NCI-H524 treated with DMSO at 0.1 percent for 48 hours (cell line): ENCODE results near the gene MAML2.

ENCODE experiments used
- DNase-seq: peaks from one replicate; lab custom pipeline; 2025; lab: John Stamatoyannopoulos, UW

Gene MAML2

DNA sequence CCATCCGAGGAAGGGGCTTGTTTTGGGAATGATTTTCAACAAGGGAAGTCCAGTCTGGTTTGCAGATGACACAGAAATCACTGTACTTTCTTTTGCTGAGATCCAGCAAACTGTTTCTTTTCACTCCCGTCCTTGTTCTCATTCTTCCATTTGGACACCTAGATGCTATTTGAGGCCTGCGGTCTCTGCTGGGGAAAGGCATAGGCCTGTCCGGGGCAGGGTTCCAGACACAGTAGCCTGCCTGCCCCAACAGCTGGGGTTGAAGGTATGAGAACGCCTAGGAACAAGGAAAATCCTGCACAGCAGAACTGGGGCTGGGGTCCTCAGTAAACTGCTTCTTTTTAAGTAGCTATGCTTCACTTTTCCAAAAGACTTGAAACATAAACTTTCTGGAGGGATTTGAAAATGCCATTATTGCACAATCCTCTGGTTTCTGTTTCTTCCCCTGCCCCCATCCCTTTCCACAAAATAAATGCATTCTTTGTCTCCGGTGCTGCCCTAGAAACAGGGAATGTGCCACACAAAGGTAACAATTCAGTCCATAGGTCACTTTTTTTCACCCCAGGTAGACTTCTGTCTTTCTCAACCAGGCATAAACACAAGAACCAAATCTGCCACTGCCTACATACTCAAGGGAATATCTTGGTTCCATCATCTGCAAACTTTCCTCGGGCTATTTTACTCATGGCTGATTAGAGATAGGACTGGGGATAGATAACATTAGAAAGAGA lies 244.3 kb downstream of the MAML2 start:
- no peak for DNase-seq

DNA sequence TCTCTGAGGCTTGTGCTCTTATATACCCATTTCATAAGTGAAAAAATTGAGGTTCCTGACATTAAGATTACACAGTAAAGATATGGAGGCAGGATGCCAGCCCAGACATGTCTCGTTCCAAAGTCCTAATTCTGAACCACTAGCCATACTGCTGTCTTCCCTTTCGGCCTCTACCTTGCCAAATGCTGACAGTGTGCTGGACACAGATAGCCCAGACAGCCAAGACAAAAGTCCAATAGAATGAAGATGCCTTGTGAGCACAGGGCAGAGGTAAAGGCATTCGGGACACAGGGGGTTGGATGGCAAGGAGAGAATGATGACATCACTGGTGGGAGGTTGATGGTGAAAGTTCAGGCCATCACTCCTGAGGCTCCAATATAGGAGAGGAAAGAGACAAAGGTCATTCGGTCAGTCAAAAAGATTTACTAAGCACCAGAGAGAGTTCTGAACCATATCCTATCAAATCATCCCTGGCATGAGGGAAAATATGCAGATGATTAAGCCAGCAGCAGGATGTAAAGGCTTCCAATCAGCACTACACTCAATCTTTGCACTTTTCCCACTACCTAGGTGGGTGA lies 245.1 kb downstream of the MAML2 start:
- no peak for DNase-seq

DNA sequence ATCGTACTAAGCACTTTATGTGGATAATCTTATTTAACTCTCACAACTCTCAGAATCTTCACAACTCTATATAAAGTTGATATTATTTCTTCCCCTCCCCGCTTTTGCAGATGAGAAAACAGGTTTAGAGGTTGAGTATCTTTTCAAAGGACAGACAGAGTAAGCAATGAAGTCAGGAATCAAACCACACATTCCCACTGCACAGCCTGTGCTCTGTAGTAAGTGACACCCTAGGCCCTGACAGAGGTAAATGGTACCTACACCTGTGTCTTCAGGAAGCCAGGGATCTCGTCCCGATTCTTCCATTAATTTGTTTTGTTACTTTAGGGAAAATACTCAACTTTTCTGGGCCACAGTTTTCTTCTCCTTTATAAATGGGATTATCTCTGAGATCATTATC lies 246.6 kb downstream of the MAML2 start:
- DNase-seq = no peak

DNA sequence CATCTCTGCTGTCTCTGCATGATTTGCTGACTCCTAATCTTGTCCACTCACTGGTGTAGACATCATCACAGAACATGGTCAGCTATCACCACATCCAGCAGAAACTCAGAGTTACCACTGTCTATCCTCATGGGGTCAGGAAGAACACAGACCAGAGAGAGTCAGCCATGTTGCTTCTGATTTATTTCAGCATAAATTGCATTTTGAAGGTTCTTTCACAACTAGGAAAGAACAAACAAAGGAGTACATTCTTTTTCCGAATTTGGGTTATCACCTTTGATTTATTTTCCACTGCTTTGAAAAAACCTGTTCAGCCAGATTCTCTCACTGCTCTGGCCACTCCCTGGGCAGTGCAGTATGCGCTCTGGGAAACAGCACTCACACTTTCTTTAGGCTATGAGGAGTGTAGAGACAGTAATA lies 247.1 kb downstream of the MAML2 start:
- no peak for DNase-seq

DNA sequence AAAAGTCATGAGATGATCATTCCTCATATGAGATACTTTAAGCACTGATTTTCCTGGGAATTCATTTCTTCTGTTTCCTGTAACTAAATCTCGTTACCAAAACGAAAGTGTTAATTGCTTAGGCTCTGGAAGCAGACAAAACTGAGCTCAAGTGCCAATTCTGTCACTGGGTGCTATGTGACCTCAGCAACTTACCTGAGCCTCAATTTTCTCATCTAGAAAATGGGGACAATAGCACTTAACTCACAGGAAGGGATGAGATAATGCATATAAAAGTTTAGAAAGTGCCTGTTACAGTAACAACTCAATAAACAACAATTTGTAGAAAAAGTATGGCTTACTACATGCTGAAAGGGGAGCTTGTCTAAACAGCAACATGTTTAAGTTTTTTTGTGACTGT lies 248.8 kb downstream of the MAML2 start:
- no peak for DNase-seq

DNA sequence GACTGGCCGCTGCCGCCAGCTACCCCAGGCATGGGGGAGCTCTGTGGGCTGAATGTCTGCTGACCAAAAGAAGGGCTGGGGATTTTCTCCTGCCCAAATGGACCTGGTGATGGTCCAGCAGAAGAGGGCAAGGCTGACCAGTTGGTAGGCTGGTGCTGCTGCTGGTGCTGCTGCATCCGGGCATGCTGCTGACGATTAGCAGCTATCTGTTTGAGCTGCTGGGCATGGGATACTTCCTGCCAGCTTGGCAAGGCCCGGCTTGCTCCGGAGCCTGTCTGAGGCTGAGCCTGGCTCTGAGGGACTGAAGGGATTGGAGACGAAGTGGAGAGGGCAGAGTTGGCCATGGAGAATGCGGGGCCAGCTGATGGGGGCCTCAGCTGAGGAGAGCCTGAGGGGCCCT lies 250.5 kb downstream of the MAML2 start:
- no peak for DNase-seq

DNA sequence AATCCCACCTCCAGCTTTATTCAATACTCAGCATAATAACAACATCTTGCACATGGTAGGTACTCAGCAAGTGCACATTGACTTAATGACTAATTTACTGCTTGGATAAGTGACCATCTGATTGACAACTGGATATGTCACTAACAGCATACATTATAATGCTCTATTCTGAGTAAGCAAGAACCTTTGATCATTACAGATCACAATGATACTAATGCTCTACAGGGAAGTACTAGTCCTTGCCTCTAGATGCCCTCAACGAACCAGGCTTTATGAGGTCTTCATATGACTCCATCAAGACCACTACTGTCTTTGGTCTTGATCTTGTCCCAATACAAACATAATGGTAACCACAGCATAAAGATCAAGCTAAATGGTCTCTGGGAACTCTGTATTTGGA lies 251.5 kb downstream of the MAML2 start:
- no peak for DNase-seq

DNA sequence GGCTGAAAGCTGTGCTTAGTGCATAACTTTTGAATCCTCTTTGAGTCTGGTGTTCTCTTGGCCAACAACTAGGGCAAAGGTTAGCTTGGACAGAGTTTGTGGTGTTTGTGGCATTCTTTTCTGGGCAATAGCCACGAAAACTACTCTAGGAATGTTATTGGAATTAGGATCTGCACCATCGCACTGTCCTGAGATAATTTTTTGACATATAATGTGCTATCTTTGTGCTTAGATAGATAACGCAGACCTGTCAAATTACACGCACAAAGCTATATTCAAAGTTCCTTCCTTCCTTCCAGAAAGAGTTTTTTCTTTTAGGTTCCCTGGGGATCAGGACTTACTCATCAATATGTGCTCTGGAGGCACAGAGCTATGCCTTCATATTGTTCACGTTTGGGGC lies 252.3 kb downstream of the MAML2 start:
- DNase-seq = no peak

DNA sequence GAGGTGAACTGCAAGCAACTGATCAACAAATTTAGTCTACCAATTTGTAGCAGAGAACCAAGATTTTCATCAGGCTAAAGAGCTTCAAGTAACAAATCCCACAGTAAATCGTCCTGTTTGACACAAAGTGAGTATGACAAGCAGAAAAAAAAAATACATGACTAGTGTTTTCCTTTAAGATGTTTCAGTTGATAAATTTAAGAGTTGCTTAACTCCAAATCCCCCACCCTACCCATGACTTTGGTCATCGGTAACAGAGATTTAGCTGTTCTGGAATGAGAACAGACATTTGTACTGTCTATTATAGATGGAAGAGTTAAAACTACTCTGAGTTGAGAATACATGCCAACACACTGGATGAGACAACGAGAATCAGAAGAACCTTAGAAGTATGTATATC lies 254.1 kb downstream of the MAML2 start:
- DNase-seq = no peak

DNA sequence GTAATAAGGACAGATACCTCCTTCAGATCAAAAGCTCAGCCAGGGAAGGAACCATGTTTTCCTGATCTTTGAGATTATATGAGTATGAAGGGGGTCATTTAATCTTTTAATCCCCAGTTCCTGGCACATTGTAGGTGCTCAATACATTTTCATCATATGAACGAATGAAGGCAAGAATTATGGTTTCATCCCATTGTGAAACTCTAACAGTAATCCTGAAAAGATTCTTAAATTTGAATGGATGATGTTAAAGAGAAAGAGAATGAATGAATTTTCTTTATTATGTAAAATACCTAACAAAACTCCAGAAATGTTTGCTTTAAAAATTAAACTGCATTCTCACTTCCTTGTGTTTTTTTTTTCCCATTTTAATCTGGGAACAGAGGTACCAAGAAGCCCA lies 256.9 kb downstream of the MAML2 start:
- no peak for DNase-seq

DNA sequence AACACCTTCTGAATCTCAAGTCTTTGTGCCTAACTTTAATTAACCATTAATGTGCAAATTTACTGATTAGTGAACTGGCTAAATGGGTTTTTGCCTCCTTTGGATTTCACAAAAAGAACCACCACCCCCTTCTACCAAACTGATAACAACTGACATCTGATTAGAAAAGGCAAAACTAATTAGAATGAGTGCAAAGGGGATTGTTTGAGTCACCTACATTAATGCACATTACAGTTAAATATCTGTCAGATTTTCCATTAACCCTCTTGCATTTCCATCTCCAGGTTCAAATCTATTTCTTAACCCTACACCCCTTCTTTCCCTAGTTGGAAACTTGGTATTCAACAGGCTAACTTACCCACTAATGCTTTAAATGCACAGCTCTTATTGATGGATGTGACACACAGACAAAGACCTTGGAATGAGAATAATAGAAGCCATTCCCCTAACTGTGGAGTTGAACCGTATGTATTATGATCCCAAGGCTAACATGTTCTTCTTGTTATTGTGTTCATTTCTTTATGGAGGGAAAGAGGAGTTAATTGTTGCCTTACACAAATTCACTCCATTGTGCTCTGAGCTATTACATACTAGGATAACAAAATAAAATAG lies 257.6 kb downstream of the MAML2 start:
- DNase-seq = no peak

DNA sequence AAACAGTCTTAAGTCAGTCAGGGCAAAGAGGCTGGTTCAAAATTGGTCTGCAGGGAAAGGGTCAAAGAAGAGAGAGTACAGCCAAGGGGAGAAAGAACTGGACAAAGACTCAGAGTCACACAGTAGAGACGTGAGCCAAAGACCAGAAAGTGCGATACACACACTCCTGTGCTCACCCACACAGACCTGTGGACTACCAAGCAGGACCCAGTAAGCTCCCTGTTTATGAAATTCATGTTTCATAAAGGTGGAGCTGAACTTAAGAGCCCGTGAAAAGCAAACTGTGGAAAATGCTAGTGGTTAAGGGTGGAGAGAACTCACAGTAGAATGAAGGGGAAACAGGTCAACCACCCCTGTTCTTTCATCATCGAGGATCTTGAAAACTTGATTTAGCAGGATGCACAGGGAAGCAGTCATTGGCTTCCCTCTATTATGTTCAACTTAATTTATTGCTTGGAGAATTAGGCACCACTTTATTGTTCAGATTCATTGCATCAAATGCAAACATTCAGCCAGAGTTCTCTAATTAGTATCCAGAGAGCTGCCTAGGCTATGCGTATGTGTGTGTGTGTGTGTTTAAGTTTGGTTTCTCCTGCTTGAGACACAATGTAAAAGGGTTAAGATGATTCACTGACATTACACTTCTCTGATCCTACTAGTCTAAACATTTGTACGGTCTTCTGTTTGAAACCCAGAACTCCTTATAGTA lies 258.2 kb downstream of the MAML2 start:
- DNase-seq = no peak

DNA sequence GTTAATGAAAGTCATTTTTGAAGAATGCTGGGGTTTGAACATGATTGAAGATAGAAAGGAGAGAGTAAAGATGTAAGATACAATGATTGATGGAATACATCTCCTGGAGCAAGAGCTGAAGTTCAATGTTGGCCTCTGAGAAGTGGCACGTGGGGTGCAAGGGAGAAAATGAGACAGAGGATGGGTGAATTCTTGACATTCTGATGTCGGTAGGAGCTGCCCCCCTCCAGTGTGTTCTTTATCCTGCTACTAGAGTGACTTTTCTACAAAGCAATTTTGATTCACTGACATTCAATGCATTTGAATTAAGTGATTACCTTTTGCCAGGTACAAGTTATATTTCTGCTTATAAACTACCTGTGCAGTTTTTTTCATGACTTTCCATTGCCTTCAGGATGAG lies 260.1 kb downstream of the MAML2 start:
- DNase-seq = no peak

DNA sequence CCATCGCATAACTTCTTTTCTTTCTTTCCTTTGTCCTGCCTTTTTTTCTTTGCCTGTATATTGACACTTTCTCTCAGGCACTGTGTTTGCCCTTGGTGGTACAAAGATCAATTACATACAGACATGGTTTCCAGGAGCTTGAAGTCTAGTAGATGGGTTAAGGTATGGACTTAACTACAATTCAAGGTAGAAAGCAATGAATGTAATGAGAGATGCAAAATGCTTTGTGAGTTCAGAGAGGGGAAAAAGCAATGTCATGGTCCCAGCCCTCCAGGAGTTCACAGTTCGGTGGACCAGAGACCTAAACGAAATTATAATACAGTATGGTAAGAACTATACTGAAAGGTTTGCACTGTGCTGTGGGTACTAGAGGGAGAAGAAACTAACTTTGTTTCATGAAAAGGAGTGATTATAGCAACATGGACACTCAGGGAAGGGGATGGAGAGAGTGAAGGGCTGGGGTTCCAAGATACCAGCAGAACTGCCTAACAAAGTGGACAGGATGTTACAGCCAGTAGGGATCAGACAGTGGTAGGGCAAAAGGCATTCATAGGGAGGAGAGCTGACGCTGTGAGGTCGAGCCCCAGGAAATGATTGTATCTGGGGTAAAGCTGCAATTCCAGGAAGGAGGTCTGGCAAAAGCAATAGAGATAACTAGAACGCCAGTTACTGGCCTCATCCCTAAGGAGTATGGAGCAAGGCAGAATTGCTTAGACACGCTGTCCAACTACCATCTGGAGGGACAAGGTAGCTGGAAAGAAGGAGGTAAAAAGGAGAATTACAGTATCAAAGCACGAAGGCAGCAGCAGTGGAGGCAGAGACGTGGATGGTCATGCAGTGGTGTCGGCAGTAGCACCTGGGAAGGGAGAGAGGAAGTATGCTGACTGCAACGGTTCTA lies 260.7 kb downstream of the MAML2 start:
- no peak for DNase-seq

DNA sequence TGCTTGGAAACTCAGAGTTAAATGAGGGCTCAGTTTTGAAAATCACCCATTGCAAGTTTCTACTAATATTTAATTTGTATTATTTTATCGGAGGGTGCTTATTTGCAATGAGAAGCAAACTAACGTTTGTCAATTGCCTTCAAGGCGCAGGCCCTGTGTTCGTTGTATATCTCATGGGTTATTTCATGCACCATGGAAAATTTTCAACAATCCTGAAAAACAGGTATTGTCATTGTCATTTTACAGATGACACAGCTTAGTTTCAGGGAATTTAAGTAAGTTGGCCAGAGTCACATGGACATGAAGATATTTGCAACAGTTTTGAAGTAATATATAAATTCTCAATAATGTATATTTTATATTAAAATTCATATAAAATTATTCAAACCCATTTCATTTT lies 261.4 kb downstream of the MAML2 start:
- no peak for DNase-seq

DNA sequence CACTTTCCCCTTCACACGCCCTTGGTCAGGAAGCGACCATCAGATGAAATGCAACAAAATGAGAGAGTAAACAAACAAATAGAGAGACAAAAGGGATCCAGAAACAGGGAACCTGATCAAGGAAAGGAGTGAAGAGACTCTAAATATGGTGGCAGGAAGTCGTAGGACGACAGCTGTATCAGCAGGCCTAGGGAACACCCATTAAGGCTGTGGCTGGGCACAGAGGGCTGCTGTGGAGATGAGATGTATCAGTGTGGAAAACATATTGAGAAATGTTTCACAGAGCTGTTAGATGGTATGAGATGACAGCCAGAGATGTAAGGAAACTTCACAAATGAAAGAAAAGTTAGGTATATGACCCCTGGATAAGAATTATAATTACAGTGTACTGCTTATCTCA lies 263.3 kb downstream of the MAML2 start:
- no peak for DNase-seq

DNA sequence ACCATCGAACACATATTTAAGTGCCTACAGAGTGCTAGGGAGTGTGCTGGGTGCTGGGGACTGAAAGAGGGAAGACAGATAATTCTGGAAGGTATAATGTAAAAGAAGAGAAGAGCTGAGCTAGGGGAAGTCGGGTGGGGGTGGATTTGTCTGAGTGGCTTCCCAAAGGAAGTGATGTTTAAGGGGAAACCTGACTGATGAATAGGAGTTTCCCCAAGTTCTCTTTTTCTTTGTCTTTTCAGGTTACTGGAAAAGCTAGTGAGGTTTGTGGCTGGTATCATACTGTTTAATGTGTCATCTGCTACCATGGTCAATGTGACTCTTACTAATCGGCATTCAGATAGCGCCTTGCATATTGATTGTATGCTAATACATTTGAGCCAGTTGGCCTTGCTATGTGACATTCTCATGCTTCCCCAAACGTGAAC lies 267.4 kb downstream of the MAML2 start:
- no peak for DNase-seq

DNA sequence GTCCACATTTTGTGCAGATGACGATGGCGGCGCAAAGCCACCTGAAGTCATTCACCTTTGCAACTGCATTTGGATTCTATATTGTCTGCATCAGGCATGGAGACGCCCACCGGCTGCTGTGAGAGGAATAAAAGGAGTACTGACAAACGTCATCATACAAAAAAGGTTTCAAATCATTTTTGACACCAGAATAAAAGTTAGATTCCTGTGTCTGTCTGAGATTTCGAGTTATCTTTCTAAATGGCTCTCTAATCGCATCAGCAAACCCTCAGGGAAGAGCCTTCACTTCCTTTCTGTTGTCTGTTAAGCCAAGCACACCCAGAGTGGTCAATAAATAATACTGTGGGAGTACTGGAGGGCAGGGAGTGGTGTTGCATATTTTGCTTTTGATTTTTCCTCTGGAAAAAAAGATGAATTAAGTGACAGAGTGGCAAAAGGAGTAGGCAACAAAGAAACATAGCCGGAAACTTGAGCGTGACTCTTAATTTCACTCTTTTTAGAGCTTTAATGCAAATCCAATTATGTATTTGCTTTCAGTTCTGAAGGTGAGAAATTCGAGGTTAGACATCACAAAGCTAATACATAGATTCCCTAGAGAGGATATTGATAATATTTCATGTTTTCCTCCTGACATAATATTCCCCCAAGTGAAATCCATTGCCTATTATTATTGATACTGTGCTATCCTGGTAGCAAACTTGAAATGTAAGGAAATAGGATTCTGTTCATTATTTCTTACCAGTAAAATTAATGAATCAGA lies 268.3 kb downstream of the MAML2 start:
- no peak for DNase-seq

DNA sequence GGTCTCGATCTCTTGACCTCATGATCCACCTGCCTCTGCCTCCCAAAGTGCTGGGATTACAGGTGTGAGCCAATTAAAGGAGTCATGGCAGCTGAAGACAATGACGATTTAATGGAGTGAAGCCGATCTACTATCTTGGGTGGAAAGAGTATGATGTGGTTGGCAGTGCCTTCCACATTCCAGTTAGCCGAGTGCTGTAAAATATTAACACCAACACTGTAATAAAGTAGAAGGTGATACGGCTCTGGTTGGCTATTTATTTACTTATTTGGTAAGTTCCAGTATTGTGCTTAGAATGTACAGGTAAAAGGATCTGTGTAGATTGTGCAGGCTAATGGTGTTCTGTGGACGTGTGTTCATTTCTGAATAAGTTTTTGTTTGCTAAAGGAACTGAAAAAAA lies 269.5 kb downstream of the MAML2 start:
- DNase-seq = no peak

DNA sequence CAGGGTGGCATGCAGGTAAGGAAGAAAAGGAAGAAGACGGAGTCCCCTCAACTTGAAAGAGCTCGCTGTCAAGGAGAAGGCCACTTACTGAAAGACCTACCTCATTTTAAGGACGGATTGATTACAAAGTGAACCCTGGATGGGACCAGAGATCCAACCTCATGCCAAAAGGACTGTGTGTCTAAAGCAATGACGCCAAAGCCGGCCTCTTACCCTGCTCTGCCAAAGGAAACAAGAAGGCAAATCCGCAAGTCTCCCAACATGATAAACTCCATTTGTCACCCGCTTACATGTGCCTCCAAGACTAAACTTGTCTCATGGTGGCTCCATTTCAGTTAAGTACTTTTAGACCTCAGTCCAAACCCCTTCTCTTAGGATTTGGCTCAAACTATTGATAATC lies 270.4 kb downstream of the MAML2 start:
- DNase-seq = no peak

DNA sequence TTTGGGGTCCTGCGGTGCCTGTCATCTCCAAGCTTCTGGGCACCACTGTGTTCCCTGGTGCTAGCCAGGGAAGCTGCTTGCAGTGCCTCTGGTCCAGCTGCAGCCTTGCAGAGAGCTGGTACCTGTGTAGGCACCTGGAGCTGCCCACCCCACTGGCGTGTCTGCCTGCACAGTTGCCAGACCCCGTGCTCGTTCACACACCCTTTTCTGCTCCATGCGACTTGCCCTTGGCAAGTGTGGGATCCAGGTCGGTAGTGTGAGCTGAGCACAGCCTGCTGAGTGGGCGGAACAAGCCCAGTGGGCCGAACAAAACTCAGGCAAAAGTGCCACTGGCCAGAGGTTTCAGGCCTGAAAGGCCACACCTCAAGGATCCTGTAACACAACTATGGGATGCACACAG lies 272.5 kb downstream of the MAML2 start:
- DNase-seq = no peak
